COLO829 (cell line): Measurements from ENCODE around the gene IL17RD.

ENCODE experiments used
- DNase-seq: peaks from one replicate; pipeline ENCODE4 v3.0.0; 2012; ENCODE audit warnings: low spot score

IL17RD gene

DNA sequence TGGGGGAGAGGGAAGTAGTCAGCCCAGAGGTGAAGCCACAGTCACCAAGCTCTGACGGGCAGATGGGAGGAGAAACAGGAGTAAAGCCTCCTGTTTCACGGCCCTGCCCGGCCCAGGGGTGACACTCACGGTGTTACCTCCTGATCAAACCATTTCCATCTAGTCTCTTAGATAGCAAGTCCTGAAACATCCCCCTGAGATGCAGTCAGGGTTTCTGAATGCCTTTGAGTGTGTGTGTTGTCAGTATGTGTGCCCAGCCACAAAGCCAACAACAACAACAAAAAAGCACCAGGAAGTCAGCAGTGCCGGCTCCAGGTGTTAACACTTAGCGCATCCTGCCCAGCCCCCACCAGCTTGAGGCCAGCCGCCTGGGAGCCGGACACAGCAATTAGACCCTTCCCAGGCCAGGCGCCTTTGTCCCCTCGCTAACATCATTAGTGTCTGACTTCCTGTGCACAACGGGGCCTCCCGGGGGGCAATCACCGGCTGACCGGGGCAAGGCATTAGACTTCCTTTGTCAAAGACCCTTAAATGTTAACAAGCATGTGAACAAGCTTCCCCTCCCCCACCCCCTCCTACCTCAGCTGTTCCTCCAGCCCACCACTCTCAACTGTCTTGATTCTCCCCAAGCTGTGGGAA, 34.5 kb downstream of the IL17RD start:
- DNase-seq, result no peak

DNA sequence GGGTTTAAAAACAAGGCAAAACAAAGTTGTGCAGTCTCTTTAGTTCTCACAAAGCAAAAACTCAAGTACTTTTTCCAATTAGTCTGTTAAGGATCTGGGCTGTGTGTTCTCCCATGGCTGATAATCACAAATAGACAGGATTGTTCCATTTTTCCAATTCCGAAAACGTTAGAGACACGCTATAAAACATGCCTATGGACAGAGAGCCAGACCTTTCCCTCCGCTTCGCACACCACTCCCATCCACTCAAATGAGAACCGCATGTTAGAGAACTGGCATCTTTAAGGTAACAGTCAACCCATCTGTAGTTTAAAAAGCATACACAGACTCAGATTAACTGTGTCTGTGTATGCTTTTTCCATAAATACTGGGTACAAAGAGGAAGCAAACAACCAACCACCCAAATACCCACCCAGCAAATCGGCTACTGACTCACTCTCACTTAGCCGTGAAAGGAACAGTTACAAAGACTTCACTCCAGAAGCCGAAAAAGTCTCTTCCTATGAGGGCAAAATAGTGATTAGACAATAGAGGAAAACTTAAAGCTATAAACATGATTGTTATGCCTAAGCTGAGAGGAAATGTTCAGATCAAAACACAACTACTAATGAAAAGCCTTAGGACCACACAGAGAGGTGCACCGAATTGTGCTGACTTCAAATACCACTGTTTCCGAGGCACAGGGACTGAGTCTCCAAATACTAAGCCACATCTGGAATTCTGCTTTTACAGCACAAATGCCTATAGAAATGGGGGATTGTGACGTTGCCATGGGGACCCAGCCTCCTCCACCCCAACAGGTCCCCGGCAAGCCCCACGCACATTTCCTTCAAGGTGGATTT, 36.1 kb downstream of the IL17RD start:
- DNase-seq, result no peak

DNA sequence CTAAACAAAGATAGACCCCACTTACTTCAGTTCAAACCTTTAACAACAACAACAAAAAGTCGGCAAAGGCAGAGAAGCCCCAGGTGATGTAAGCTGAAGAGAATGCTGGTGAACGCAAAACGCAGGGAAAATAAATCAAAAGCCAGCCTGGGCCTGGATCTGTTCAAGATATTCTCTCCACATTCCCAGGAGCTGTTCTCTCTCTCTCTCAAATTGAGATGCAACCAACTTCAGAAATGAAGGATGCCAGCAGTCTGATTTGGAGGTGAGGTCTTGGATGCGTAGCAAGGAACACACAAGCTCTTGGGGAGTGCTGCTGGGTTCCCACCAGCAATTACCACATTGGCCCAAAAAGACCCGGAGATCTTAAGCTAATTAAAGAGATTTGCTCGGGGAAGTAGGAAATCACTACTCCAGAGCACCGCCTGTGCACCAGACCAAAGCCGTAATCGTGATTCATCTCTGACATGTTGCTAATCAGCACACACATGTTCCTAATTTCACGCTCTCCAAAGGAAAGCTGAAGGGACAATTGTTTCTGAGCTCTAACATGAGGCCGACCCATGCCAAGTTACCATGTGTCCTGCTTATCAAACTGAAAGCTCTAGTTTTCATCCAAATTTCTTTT, 37.1 kb downstream of the IL17RD start:
- no peak for DNase-seq

DNA sequence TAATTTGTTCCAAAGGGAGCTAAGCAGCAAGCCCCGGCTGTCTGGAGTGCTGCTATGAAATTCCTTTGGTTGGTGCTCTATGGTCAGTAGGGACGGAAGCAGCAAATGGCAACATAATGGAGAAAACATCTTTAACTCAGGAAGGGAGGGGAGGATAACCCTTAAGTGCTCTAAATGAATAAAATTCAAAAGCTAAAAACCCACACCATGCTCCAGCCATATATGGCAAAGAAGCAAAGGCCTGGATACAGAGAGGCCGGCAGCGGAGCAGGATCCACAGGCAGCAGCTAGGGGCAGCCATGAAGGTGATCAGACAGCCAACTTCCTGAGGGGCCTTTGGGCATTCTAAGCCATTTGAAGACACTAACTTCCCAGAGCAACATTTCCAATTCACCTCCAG, 38.9 kb downstream of the IL17RD start:
- no peak for DNase-seq

DNA sequence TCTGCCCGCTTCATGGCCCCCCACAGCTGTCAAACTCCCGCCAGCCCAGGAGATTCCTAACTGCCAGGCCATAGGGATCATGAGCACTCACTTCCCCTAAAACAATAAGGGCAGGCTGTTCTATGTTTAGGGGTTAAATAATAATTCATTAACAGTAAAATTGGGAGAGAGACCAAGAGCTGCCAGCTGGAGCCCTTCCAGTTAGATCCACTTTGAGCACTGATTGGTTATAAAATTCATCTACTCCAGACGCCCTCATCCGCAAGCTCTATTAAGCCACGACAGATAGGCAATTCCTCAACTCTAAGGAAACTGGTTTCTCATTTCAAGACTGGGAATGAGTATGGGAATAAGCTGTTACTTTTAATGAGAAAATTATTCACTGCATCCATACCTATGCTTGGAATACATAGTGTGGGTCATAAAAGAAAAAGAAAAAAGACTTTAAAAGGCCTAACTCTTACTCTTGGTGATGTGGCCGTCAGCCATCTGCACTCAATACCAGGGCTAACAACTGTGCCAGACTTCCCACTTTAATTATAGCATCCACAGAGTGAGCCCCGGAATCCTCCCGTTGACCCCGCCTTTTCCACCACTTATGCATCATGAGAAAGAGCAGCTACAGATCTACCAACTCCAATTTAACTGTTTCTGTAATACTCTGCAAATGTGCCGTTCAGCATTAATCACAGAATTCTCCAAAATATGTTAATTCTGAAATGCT, 44.5 kb downstream of the IL17RD start:
- no peak for DNase-seq

DNA sequence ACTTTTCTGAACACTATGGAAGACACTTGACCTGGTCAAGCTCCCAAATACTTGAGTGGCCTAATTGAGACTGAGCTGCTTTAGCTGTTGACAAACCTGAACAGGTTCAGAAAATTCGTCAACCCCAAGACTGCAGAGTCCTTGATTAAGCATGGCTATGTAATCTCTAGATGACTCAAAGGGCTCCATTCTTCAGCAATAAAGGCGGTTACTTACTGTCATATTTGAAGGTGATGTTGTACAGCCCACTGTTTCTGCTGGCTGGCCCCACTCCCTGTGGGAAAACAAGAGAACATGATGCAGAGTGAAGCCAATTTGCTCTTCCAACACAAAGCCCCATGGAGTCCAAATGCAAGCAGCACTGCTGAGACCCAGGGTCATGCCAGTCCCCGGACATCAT, 45.1 kb downstream of the IL17RD start:
- no peak for DNase-seq

DNA sequence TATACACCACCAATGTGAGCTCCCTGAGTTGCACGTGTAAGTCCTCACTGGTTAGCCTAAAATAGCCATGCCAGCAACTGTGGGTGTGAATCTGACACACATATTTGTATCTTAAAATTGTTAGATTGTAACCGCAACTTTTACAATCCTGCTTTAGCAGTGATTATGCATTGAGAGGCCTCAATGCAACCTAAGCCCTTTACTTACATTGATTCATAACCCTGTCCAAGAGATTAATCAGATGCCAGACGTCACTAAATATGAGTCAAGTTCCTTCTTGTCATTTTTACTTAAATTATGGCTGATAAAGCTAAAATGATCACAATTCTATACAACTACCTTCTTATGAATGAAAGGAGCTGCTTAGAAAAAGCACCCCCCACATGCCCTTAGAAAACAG, 46.9 kb downstream of the IL17RD start:
- no peak for DNase-seq

DNA sequence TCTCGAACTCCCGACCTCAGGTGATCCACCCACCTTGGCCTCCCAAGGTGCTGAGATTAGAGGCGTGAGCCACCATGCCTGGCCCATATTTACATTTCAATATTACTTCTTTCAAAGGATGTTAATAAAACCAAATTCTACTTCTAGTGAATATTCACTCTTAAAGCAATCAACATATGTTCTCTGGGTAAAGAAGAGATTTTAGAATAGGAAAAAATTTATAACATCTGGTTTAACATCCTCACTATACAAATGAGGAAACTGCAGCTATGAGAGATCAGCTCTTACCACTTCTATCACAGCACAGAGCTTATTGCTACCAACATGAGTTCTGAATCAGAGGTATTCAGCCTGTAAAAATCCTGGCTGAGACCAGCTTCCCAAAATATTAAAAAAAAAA, 48.7 kb downstream of the IL17RD start:
- no peak for DNase-seq

DNA sequence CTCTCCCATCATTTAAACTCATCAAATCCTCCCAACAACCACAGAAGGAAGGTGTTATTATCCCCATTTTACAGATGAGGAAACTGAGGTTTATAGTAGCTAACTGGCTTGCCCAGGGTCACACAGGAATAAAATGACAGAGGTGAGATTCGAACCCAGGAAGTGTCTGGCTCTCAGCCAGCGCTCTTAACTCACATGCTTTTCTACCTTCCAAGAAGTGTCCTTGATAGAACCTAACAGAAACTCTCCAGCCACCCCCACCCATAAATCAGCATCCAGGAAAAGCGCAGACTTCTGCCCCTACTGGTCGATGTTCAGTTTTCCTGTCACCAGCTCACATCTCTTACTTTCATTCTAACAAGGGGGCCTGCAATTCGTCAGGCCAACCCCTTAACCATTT, 52.9 kb downstream of the IL17RD start:
- no peak for DNase-seq

DNA sequence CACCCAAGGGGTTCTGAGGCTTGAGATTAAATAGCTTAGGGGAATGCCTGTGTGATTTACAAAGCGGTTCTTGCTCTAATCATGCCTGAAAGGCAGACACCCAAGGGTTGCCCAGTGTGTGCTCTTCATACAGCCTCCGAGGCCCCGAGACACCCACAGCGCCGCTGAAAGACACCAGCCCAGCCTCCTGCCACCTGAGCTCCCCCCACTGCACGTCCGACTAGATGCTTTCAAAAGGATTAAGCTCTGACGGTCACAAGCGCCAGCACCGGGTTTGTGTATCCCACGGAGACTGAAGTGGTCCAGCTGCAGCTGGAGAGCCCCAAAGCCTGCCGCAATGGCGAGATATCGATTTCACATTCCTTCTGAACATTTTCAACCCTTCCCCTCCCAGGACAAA, 54.4 kb downstream of the IL17RD start:
- DNase-seq, result no peak

DNA sequence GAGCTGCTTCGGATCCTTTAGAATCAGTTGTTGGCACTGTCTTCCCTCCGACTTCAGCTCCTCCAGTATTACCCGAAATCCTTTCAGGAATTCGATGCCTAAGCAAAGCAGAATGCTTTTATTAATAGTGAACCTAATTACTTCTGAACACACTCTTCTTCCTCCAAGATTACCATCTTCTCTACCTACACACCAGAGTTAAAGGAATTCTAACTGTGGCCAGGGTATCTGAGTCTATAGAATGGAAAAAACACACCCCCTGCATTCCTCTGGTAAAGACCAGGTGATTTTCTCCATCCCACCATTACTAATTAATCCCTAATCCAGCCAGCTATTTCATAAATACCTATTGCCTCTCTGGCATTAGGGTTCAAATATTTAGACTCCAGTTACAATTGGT, 54.9 kb downstream of the IL17RD start:
- no peak for DNase-seq

DNA sequence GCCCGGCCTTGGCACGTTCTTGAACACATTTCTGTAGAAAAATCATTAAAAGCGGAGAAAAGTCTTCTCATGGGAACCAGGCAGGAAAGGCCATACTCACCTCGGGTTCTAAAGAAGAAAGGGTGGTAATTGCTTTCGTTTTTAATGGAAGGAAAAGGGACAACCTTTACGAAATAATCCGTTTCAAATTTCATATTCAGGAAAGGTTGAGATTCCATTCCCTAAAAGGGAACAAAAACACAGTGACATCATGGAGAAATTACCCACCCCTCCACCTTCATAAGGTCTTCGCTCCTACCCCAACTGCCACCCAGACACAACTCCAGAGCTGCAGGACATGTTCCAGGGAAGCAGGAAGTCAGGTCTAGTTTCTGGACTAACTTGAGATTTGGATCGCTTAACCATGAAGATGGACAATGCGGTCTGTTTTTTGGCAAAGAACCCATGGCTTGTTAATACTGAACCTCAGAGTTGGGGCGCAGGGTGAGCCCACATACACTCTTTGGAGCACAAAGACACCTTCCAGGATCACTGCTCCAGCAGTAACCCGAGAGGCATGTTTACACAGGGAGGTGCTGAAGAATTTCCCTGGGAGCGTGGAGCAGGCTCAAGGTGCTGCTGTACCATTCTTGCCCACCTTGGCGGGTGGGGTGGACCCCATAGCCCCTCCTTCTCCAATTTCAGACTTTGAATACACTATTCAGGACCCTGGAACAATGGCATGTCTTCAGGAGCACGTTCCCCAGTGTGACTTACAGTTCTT, 55.5 kb downstream of the IL17RD start:
- no peak for DNase-seq

DNA sequence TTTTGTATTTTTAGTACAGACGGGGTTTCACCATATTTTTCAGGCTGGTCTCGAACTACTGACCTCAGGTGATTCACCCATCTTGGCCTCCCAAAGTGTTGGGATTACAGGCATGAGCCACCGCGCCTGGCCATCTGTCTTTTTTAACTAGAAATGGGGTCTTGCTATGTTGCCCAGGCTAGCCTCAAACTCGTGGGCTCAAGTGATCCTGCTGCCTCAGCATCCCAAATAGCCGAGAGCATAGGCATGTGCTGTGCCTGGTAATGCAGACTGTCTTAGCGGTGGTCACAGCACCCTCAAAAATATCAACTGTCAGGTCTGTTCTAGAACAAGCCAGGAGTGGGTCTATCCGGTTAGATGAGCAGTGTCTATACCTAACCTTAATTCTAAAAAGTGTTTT, 56.5 kb downstream of the IL17RD start:
- DNase-seq, result no peak

DNA sequence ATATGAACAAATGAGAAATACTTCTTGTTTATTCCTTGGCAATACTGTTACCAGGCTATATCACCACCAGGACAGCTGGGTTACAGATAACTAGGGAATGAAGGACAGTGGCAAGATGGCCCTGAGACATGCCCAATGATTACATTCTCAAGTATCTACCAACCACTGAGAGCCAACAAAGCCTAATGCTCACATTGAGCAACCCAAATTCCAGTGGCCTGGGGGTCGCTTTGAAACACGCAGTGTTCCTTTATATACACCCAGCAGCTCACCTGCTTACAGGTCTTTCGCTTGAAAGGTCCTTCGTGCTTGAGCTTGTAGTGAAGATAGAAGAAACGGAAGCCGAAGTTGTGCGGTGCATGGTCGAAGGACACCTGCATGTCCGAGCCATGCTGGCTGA, 59.6 kb downstream of the IL17RD start:
- no peak for DNase-seq

DNA sequence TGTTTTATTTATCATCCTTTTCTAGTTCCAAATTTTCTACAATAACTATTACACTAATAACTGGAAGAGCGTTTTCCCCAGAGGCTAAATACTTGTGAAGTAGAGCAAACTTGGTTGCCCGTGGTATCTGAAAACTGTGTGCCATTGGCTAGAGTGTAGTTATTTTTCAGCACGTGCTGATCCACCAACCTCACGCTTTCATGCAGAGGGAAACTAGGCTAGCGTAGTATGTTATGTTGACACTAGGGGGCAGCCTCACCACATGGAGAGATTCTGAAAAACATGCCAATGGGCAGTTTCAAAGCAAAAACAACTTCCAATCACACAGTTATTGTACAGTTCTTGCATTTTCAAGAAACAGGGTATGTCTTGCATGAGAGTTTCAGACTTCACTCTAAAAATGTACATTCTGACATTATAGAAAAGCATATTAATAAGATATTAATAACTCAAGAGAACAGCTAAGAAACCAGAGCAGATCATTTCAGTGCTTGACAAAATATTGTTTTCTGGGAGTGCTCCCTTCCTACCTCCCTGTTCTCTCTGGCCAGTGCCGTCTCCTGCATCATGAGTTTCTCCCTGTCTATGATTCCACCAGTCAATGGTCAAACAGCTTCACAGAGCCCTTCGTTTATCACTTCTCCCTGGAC, 65.0 kb downstream of the IL17RD start:
- peak; percentile 76 for DNase-seq

DNA sequence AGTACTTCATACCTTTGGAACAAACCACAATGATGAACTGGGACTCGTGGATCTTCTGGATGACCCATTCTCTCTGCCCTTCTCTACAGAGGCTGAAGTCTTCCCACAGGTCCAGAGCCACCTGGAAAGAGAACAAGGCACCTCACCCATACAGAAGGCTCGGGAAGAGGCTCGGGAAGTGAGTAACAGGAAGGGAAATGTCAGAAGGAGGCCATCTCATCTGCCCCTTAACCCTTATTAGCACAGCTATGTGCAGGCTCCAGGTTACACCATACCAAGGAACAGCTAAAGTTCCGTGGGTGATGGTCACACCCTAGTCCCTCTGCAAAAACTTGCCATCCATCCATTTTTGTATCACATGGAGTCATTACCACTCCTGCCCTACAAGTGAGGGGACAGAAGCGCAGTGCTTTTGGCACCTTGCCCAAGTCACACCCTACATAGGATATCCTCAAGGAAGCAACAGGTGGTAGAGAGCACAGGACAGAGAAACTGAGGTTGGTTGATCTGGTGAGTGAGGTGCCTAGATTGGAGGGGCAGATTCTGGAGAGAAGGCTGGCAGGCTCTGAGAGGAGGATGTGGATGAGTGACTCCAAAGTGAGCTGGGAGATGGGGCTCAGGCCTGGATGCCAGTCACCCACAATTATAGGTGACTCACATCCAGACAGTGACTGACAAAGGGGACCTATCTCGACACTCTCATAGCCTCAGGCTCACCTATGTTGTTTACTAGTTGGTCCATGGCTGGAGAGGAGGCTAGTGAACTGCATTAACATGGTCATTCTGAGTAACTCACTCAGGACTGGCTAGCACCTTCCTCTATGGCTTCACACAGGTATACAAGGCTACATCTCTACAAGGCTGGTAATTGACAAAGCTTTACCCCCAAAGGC, 66.5 kb downstream of the IL17RD start:
- DNase-seq, result no peak

DNA sequence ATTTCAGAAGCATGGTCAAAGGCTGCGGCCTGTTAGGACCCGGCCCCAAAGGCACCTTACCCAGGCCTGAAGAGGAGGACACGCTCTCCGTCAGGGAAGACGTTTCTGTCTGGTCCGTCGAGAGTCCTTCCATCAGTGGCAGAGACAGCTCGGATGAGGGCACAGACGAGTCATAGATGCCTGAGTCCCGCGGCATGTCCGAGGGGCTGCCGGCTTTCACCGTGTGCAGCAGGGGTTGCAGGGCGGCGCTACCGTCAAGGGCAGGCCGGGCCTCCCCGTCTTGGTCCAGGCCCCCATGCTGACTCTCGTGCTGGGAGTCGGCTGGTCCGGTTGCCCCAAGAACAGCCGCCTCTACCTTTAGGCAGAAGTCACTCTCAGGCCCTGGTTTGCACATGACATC, 67.6 kb downstream of the IL17RD start:
- DNase-seq, result no peak

DNA sequence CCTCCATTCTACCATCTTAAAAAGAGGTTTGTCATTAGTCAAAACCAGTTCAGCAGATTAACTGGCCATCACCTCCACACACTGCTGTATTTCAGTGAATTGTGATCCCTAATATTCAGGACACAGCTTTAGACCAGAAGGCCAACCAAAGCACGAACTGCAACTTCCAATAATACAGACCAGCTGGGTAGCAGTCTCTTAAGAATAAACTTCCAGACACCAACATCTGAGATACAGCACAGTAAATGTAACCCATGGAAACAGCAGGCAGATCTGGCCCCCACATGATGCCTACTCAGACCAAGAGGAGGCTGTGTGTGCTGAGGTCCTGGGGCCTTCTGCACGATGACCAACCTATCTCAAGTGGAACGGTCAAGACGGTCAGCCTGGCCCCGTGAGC, 69.8 kb downstream of the IL17RD start:
- DNase-seq, result no peak

DNA sequence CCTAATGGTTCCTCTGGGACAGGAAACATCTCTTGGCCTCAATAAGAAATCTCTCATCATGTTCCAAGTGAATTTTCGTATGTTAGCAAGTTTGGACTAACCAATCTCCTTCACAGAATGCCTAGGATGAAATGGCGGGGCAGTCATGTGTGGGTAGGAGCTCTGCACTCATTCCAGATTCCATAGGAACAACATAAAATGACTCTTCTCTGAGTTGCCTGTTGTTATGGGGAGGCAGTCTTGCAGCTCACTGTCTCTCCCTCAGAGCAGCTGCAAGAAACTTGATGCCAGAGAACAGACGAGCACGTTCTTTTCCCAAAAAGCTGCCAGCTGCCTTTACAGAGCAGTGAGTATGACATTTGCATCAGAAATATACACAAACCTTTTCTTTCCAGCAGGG, 70.6 kb downstream of the IL17RD start:
- peak; percentile 32 for DNase-seq

DNA sequence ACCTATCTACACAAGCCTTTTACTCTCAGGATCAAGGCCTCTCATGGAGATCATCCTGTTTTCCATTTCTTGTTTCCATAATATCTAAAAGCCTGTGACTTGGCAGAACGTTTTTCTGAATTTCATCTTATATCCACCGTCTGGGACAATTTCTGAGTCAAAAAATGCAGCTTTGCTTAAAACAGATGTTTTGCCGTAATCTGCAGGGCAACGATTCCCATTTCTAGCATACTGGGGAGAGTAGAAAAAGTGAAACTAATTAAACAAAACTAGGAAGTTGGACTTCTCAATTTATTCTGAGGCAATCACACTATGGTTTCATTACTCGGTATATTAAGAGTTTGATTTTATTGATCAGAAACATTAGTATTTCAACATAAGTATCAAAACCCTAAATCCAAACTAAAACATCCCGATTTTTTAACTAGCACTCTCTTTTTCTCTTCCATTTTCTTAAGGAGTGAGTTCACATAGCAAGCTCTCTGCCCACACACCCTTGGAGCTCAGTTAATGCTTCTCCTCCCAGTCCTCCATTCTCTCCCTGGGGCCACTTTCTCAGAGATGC, 71.1 kb downstream of the IL17RD start:
- DNase-seq, result no peak
